Stimulated activated CD4-positive, alpha-beta T cell treated with anti-CD3 and anti-CD28 coated beads, Interleukin-15, amount 100 ng/mL, for 24 hours (primary cell): ENCODE results near the gene NR2E3.

ENCODE experiments used
- DNase-seq: peaks from one replicate; pipeline ENCODE4 v3.0.0-alpha.2; 2020

Gene NR2E3

DNA sequence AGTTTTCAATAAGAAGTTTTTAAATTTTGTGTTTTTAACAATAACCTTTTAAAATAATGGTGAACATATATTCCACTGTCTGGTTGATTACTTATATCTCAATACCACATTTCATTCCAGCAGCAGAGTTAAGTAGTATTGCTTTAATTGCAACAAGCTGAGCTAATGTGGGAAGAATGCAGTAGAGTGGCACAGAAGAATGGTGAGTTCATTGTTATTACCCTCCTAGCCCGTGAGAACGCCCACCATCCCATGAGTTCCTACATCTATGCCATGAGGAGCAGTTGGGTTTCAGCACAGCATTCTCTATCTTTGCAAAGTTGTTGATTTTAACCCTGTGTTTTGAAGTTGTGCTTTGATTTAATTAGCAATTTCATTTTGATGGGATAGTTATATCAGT is 17.8 kb upstream of the NR2E3 start:
- DNase-seq: no peak

DNA sequence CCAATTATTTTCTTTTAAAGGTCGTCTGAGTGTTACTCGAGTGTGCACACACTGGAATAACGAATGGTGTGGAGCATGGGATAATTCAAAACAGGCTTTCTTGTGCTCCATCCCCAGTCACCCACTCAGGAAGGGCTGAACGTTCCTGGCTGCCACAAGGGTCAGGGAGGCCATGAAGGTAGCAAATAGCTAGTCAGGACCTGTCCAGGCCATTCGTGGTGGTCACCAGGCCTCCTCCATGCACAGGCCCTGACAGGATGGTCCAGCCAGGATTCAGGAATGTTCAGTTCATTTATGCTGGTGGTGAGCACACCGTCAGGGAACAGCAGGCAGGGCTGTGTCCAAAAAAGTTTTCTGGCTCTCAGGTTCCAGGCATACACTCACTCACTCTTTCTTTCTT is 11.7 kb upstream of the NR2E3 start:
- no peak for DNase-seq

DNA sequence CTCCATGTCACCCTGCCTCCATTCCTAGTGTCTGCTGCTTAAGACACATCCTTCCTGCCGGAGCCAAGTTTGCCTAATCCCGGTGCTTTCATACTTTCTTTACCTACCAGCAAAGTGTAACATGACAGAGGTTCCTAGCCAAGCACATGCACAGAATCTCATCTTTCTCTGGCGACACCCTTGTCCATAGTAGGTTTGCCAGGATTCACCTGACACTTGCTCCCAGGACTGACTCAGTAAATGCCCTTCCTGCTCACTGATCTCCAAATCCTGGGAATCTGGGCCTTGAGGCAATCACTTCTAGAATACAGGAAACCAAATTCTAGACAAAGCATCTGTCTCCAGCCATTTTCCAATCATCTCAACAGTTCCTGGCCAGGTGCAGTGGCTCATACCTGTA is 10.2 kb upstream of the NR2E3 start:
- no peak for DNase-seq

DNA sequence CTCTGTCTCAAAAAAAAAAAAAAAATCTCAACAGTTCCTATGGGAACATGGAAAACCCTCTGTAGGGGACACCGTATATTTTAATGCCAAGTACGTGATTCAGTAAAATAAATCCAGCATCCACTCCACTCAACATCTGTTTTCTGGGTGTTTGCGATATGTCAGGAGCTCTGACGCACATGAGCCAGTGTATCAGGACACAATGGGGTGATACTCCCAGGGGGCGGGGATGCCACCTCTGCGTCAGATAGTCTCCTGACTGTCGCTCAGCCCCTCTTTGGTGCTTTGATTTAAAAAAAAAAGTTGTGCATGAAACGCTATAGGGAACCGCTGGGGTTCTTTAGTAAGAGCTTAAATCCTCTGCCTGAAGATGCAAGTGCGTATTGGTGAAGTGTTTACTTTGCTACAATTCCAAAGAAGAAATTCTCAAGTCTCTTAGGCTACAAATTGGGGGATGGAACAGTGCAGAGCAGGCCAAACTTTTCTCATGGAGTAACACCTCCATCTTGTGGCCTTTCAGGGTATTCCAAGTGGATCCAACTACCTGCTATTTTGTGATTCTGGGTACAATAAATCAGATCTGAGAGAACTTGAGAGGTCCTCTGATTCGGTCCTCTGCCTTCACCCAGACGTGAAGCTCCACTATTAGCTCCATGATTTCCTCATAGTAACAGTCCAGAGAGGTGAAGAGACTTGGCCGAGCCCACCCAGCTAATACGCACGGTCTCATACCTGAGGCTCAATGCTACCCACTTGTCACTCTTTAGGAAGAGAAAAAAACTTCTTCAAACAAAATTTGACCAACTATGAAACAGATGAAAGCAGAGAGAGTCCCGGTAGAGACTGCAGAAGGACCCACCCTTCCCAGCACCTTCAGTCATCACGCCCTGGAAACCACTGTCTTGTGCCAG is 9.3 kb upstream of the NR2E3 start:
- peak; percentile 21 for DNase-seq

DNA sequence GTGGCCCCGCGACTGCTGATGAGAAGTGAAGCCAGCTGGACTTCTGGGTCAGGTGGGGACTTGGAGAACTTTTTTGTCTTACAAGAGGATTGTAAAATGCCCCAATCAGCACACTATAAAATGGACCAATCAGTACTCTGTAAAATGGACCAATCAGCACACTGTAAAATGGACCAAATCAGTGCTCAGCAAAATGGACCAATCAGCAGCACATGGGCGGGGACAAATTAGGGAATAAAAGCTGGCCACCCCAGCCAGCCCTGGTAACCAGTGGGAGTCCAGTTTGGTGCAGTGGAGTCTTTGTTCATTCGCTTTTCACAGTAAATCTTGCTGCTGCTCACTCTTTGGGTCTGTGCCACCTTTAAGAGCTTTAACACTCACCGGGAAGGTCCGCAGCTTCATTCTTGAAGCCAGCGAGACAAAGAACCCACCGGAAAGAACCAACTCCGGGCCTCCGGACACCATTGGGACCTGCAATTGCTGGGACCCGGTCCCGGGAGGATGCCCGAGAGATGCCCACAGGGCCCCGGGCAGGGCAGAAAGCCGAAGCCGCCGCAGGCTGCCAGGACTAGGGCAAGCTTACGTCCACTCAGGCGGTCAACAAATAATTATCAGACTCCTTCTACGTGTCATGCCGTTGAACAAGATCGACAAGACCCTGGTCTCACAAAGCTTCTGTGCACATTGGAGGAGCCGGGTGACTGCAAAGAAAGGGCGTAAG is 8.3 kb upstream of the NR2E3 start:
- no peak for DNase-seq

DNA sequence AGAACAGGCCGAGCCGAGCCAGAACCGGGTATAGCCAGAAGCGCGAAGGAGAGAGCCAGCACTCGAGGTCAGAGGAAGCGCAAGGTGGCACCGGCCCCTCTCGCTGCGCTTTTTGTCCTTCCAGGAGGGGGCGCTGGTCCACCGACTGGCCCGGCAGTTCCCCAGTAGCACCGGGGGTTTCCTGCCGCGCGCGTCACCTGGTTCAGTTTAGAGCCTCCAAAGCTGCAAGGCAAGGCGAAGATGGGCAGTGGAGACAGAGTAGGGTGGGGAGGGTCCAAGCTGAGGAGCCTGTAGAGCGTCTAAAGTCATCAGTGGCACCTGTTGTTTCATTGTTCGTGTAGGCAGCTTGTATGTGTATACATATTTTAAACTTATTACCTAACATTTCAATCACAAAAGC is 7.6 kb upstream of the NR2E3 start:
- peak; percentile 46 for DNase-seq

DNA sequence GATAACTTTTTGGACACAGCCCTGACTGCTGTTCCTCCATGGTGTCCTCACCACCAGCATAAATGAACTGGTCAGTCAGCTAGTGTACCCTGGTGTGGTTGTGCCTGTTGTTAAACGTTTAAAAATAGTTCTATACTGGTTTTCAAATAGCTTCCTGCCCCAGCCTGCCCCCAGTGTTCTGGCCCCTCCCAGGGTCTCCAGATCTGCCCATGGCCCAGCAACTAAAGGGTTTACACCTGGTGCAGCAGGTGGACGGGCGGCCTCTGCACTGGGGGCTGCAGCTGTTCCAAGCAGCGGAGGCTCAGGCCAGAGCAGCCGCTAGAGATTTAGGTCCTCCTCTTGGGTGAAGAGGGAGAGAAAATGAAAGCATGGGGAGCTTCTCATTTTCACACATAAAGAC is 6.1 kb upstream of the NR2E3 start:
- no peak for DNase-seq

DNA sequence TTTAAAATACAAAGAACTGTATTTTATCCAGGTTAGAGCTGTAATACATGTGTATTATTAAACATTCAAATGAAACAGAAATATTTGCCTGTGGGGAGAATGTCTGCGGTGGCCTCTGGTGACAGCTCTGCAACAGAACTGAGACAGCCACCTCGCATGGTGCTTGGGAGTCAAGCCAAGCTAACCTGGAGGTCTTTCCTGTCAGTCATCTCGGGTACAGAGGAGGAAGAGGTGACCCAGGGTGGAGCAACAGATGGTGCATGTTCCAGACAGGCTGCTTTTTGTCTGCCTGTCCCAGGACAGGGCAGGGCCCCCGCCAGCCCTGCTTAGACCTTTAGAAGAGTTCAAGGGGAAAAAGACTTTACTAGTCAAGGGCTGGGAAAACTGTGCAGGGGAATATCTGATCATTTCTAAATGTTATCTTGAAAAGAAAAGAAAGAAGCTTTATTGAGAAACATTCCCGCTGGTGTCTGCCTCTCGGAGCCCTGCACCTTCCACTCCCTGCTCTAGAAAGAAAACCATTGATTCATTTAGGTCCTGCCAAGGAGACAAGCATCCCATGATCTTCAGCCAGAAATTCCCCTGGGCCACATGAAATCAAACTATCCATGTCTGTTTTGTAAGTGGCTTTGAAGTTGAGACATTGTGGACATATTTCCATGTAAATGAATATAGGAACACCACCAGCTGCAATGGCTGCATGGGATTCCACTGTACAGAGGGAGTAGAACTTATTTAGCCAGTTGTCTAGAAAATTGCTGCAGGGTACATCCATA is 5.5 kb upstream of the NR2E3 start:
- no peak for DNase-seq

DNA sequence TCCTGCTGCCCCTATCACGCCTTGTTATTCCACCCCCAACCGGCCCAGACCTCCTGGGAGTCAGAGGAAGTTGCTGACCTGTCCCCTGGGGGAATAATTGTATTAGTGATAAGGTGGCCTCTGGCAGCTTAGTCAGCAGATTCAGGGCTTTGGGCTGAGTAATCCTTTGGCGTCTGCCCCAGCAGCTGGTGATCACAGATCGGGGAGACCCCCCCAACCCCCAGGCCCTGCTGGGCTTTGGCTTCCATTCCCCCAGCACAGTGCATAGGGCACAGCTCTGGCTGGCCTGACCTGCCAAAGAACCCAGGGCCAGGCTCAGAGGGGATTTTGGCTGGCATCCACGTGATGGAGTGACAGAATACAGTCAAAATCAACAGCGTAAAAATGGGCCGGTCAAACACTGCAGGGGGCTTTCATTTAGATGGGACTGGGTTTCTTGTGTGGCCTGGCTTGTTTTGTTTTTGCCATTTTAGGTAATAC is 3.9 kb upstream of the NR2E3 start:
- DNase-seq: no peak

DNA sequence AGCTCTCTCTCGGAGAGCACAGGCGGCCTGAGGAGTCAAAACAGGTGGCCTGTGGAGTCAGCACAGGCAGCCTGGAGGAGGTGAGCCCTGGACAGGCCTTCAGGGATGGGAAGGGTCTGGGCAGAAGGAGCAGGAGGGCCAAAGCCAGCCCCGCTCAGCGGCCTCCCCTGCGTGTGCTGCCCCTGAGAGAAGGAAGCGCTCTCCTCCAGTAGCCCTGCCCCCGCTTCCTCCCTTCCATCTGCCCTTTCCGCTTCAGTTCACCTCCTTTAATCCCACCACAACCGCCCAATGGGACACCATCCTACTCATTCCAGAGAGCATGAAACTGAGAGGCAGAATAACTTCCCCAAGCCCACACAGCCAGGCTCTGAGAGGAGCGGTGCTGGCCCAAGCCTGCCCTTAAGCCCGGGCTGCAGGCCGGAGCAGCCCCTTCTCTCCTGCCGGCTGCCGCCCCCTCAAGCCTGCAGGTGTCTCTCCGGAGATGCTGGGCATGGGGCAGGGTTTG is 3.2 kb upstream of the NR2E3 start:
- no peak for DNase-seq

DNA sequence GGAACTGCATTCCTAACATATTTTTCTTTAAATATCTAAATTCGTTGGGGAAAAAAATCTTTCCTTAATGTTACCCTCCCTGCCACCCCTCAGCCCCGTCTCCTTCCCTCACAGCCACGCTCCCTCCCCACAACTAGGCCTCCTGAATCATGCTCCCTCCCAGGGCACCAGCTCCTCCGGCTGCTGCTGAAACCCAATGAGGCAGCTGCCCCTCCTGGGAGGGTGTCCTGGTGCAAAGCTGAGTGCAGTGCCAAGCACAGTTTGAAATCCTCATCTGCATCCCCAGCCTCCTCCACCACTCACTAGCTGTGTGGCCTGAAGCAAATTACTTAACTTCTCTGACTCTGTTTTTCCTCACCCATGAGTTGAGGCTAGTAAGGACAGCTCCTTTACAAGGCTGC is 2.7 kb upstream of the NR2E3 start:
- no peak for DNase-seq

DNA sequence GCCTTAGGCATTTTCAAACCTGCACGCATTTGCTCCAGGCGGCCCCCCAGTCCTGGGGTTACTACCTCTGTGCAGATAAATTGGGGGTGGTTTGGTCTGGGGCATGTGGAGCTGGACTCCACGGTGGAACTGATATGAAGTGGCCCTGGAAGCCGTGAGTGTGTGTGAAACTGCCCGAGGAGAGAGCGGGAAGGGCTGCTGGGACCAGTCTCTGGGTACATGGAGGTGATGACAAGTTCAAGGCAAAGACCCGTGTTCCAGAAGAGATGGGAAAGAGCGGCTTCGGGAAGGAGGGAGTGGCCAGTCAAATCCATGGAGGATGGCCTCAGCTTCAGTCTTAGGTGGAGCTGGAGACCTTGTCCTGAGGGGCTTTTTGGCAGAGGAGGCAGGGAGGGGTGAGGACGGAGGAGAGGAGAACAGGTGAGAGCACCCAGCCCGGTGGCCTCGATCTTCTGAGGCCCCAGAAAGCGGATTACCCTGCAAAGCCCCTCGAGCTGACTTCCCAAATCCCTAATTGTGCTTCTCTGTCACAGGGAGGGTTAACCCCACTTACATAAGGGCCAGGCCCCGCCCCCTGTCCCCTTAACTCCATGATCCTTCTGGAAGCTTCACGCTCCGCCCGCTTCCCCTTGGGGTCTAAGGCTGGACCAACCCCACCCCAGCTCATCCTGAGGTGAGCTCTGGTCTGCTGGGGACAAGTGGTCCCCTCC is 1.9 kb upstream of the NR2E3 start:
- no peak for DNase-seq

DNA sequence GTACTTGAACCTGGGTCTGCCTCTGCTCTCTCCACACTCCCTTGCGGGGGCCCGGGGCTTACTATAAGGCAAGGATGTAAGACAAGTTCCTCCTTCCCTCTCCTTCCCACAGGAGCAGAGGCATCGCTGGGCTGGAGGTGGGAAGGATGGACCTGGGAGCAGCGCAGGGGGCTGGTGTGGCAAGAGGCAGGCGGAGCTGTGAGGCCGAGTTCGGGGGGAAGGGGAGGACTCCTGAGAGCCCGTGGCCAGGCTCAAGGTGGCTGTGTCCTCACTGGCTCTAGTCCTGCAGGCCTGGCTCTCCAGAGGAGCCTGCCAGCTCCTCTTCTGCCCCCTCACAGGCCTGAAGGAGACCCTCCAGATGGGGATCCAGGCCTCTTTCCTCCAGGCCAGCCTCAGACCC is 1.0 kb upstream of the NR2E3 start:
- no peak for DNase-seq

DNA sequence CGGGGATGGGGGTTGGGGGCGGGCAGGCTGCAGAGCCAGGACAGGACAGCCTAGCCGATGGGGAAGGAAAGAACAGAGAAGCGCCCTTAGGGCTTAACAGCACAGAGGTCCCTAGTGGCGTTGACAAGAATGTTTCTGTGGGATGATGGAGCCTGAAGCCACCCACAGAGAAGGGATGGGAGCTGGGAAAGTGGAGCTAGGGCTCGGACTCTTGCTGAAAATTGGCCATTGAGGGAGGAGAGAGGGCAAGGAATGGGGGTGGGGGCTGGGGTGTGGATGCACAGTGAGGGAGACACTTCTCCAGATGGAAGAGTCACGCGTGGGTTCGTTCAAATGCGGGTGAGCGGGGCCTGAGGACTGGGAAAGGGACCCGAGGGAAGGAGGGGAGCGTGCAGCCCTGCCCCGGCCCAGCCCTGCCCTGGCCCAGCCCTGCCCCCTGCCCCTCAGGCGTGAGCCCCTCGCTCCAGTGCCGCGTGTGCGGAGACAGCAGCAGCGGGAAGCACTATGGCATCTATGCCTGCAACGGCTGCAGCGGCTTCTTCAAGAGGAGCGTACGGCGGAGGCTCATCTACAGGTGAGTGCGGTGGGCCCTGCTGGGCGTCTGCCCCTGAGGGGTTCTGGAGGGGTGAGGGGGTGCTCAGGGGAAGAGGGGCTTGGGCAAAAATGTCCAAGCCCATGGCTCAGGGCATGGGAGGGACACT is 832 bp downstream of the NR2E3 start:
- no peak for DNase-seq

DNA sequence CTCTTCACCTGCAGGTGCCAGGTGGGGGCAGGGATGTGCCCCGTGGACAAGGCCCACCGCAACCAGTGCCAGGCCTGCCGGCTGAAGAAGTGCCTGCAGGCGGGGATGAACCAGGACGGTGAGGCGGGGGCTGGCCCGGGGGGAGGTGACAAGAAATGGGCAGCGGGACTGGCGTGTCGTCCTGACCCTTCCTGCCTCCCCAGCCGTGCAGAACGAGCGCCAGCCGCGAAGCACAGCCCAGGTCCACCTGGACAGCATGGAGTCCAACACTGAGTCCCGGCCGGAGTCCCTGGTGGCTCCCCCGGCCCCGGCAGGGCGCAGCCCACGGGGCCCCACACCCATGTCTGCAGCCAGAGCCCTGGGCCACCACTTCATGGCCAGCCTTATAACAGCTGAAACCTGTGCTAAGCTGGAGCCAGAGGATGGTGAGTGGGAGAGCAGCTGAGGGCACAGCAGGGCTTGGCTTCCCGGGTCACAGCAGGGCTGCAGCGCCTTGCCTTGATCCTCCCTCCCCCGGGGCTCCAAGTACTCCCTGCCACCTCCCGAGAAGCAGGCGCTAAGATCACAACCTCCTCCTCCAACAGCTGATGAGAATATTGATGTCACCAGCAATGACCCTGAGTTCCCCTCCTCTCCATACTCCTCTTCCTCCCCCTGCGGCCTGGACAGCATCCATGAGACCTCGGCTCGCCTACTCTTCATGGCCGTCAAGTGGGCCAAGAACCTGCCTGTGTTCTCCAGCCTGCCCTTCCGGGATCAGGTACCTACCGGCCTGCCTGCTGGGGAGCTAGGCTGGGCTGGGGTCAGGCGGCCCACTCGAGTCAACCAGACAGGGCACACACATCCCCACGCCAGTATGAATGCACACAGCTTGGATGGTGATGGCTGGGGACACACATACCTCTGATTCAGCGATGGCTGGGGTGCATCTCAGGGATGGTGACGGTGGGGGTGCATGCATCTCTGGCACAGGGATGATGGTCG is 1.7 kb downstream of the NR2E3 start:
- no peak for DNase-seq

DNA sequence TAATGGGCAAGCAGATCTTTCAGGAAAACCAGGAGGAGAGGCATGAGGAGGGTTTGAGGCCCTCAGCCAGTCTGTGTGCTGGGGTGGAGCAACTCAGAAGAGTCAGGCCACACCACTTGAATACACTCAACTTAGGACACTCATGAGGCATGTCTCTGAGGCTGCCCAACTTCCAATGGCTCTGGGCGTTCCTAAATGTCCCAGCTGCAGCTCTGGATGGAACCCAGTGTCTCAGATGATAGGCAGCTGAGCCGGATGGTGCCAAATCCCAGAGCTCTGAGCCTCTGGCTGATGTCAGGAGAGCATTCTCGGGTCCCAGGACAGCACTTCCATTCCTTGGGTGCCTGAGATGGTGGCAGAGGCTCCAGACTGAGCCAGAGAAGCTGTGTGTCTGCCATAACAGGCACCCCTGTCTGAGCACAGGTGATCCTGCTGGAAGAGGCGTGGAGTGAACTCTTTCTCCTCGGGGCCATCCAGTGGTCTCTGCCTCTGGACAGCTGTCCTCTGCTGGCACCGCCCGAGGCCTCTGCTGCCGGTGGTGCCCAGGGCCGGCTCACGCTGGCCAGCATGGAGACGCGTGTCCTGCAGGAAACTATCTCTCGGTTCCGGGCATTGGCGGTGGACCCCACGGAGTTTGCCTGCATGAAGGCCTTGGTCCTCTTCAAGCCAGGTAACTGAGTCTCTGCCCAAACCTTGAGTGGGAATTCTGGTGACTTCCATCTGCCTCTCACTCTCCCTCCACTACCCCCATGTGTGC is 2.8 kb downstream of the NR2E3 start:
- no peak for DNase-seq

DNA sequence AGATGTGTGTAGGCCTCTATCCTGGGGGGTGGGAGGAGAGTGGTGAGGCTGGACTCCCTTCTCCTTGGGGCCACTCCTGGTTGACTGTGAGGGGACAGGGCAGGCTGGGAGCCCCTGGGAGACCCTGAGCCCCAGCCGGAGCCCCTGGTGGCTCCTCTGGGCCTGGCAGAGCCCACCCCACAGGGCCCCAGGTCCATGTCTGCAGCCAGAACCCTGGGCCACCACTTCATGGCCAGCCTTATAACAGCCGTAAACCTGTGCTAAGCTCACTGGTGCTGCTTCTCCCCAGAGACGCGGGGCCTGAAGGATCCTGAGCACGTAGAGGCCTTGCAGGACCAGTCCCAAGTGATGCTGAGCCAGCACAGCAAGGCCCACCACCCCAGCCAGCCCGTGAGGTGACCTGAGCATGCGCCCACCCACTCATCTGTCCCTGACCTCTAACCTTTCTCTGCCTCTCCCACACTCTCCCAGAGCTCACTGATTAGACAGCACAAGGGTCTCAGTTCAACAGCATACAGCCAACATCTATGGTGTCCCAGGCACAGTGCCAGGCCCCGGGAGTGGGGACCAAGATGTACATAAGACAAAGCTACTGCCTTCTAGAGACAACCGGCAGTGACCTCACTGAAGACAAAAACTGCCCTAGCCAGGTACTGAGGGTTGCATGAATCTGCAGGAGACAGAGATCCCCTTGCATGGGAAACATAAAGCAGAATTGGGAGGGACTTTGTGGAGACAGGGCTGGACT is 3.5 kb downstream of the NR2E3 start:
- DNase-seq: no peak

DNA sequence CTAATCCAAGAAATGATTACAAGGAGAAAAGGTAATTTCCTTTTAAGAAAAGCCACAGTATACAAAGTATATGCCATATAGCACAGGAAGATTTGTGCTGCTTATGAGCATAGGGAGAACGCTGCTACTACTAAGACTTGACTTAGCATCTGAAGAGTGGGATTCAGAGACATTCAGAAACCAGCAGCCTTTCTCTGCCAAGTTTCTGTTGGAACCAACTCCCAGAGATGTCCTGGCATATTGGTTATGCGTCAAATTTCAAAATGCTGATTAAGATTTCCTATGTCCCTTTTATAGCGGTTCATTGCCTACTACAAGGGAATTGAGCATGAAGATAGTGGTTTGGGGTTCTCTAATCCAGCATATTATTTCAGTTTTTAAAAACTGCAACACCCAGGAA is 4.9 kb downstream of the NR2E3 start:
- DNase-seq: no peak

DNA sequence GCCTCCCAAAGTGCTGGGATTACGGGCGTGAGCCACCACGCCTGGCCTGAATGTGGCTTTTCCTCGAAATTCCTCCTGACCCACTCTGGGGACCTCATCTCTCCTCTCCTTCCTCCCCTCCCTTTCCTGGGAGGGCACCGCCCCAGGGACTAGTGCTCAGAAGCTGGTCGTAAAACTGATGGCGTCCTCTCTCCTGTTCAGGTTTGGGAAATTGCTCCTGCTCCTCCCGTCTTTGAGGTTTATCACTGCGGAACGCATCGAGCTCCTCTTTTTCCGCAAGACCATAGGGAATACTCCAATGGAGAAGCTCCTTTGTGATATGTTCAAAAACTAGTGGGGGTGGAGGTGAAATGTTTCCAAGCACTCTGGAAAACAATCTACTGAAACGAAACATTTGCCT is 7.0 kb downstream of the NR2E3 start:
- no peak for DNase-seq
